ENCODE results near the gene CD14.
"Not testable (repeated sequence)": the region's sequence is repeated elsewhere in the genome, so short reads cannot be mapped to it uniquely, and the experiment has no call there.

The CD14 gene

GRCh38 chr5:140633021-140633471 is at the start of gene CD14:
Gene CD14 (minus strand): TSS chr5:140633175. CDS start chr5:140633071, 104 bp downstream.
- DNase-seq, result peak in 12 of 58 donors; percentile 22 to 54 (median 48)

DNA sequence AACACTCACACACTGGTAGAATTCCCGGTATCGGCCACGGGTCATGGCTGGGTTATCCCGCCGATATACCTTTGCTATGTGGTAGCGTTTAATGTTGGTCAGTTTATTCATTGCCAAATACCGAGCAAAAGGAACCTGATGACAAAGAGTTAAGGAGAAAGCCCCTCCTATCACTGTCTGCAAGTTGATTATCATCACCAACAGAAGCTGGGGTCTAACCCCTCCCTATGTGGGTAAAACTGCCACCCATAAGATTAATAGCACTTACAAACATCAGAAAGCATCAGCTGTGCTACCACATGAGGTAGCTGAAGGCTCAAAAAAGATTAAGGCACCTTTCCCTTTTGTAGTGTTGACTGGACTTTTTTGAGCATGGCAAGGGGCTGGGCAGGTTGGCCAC is 46.0 kb upstream of the CD14 start:
- DNase-seq, result no peak

GRCh38 chr5:140677947-140678346 is 45.0 kb upstream of the CD14 start:
- DNase-seq, result no peak

DNA sequence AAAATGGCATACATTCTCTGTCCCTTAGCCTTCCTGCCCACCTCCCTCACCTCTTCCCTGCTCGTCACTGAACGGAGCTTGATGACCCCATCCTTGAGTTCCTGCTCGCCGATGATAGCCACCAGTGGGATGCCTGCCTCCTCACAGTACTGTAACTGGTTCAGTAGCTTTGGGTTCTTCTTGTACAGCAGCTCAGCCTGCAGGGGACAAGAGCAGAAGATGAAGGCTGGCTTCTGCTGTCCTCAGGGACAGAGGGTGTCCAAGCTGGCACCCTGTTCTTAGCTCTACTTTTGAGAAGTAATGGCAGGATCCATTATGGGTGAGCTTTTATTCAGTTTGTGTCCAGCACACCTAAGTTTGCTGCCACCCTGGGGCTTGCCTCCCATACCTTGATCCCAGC is 41.7 kb upstream of the CD14 start:
- no peak for DNase-seq

GRCh38 chr5:140674211-140674610 is 41.2 kb upstream of the CD14 start:
- DNase-seq, result no peak

- DNase-seq, result no peak
These were observed 40.4 kb upstream of the CD14 start, which contains the start of gene DND1 for GRCh38 chr5:140673187-140673976. Gene DND1 (minus strand): TSS chr5:140673576. CDS start chr5:140673542, 34 bp downstream.

- DNase-seq, result peak in 4 of 58 donors; percentile 3 to 10 (median 6)
These were observed 39.6 kb upstream of the CD14 start for GRCh38 chr5:140672455-140673186.

DNA sequence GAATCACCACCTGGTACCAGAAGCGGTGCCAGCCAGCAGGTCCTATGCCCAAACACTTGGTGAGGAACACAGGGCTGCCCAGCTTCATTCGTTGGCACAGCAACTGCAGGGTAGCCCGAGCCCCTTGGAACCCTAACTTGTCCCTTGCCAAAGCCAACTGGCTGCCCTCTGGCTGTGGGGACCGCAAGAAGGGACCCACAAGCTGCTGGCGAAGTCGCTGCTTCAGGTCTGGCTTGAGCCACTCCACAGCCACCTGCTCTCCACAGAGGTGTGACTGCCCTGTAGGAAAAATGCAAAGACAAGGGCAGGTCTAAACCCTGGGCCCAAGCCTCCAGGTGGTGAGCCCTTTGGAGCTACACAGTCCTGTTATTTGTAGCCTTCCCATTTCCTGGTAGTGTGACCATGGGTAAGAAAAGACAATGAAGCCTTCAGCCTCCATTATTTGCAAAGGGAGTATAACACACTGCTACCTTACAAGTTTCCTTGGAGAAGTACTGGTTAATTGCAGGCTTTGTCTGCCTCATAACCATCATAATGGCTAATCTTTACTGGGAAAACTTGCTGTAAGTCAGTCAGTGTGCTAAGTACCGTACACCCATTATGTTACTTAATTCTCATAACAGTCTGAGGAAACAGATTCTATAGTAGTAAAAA is 38.6 kb upstream of the CD14 start:
- no peak for DNase-seq

DNA sequence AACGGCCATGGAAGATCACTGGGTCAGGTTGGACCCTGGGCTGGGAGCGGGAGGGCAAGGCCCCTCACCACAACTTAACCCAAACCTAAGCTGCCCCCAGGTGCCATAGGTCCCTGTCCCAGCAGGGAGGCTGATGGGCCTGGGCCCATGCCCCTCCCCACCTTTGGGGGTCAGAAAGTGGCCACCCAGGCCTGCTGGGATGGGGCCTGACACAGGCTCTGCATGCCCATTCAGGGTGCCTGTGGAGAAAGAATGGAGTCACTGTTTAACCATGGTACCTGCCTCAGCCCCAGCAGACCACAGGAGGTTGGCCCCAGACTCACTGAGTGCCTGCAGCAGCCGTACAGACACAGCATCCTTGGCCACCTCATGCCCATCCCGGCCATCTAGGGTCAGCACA is 38.1 kb upstream of the CD14 start:
- not testable (repeated sequence) for DNase-seq

DNA sequence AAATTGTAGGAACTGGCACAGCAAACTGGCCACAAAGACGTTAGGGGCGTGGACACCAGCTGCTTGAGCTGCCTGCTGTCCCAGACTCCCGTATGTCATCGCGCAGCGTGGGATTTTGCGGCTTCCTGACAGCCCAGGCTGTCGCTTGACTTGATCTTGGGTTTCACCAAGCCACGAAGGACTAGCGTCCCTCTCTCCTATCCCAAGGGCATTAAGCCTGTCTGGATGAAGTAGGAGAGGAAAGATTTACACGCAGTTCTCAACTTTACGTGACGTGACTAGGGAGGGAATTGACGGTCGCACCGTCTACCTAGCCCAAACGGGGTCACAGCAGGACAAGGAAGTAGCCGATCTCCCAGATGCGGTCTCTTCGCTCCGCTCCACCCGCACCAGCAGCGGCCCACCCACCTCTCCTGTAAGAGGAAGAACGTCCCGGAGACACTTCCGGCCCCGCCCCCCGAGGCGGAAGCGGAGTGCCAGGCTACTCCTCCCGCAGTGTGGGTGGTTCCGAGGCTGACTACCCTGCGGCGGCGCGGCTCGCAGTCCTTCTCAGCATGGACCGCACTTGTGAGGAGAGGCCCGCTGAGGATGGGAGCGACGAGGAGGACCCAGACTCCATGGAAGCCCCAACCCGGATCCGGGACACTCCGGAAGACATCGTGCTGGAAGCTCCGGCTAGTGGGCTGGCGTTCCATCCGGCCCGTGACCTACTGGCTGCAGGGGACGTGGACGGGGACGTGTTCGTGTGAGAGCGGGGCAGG is 31.6 kb upstream of the CD14 start, which contains the start of gene WDR55:
TSS of gene WDR55 (plus strand) at position 546 of the 761 bp plus-strand sequence. CDS start at position 555, 9 bp downstream.
- peak; percentile 66 to 97 (median 93) for DNase-seq

DNA sequence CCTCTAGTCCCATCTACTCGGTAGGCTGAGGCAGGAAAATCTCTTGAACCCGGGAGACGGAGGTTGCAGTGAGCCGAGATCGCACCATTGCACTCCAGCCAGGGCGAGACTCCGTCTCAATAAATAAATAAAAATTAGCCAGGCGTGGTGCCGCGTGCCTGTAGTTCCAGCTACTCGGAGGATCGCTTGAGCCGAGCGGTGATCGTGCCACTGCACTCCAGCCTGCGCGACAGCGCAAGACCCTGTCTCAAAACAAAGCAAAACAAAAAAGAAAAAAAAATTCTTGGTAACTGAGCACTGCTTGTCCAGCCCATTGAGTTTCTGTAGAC is 31.0 kb upstream of the CD14 start:
- peak in 3 of 58 donors; percentile 41 to 55 (median 49) for DNase-seq

GRCh38 chr5:140660371-140660770 is 27.4 kb upstream of the CD14 start:
- DNase-seq, result not testable (repeated sequence)

DNA sequence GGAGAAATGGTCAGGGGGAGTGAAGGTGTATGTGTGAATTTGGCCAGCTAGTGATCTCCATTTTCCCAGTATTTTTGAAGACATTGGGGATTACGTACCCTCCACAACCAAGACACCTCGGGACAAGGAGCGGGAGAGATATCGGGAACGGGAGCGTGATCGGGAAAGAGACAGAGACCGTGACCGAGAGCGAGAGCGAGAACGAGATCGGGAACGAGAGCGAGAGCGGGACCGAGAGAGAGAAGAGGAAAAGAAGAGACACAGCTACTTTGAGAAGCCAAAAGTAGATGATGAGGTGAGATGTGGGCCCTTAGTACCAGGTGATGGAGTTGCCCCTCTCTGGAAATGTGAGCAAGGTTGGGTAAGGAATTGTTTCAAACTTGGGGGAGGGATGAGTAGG is 25.9 kb upstream of the CD14 start:
- no peak for DNase-seq

DNA sequence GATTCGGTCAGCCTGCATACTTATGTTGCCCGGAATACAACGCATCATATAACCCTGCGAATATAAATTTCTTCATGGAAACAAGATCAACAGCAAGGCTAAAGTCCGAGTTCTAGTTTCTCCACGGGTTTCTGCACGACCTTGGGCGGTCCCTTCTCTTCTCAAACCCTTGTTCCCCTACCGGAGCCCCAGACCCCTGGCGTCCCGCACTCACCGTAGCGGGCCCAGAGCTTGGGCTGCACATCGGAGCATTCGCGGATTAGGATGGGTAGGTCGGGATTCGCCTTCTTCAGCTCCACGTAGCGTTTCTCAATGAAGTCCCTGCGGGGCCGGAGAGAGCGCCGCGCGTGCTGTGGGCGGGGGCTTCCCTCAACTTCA is 14.1 kb upstream of the CD14 start:
- no peak for DNase-seq

DNA sequence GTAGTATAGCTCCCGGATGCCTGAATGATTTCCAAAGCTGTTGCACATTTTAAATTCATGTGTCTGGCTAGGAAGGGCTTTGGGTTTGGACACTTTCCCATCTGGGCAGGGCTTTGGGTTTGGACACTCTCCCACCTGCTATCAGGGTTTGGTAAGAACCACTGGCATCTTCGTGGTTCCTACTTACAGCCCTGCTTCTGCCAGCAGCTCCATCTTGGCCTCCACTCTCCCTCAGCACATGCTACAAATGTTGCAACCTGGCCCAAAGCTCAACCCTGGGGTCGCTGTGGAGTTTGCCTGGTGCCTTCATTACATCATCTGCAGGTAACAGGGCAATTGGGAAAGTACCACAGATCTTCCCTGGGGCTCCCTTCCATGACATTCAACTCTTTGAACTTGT is 9.7 kb upstream of the CD14 start:
- no peak for DNase-seq

- no peak for DNase-seq
These were observed 8.7 kb upstream of the CD14 start for GRCh38 chr5:140641716-140642115.

GRCh38 chr5:140639148-140639981 is 6.4 kb upstream of the CD14 start, which contains the start of gene TMCO6:
Gene TMCO6 (plus strand): TSS chr5:140639451. CDS start chr5:140639528, 77 bp downstream.
- peak; percentile 66 to 98 (median 94) for DNase-seq

DNA sequence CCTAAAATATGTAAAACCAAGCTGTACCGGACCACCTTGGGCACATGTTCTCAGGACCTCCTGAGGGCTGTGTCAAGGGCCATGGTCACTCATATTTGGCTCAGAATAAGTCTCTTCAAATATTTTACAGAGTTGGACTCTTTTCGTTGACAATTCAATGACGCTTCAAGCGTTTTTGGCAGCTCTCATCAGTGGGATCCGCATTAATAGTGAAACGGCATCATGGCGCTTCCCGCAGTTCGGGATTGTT is 5.8 kb upstream of the CD14 start:
- DNase-seq, result not testable (repeated sequence)

GRCh38 chr5:140637371-140638100 is 4.6 kb upstream of the CD14 start:
- no peak for DNase-seq

All from anterior cingulate cortex (tissue), 58 donors.